MV-4-11 (cell line): ENCODE measurements around the gene PLEKHM3.
"Not testable (repeated sequence)": the region's sequence is repeated elsewhere in the genome, so short reads cannot be mapped to it uniquely, and the experiment has no call there.

ENCODE experiments used
- DNase-seq: peaks from one replicate; lab custom pipeline; 2025; lab: John Stamatoyannopoulos, UW

Gene PLEKHM3

DNA sequence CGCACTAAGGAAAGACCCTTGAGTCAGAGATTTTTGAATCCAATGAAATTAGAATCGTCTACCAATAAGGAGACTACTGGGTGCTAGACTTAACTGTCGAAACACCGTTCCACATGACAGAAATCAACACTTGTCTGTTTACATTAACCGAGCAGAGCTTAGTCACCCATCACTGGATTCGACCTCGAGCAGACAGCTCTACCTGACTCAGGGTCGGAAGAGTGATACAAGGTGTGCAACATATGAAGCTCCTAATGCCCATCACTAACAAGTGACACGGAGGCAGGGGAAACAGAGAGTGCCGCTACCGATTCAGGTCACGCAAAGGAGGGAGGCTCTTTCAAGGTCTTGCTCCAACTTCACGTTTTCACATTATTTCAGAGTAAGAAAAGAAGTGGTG, 201.5 kb downstream of the PLEKHM3 start:
- no peak for DNase-seq

DNA sequence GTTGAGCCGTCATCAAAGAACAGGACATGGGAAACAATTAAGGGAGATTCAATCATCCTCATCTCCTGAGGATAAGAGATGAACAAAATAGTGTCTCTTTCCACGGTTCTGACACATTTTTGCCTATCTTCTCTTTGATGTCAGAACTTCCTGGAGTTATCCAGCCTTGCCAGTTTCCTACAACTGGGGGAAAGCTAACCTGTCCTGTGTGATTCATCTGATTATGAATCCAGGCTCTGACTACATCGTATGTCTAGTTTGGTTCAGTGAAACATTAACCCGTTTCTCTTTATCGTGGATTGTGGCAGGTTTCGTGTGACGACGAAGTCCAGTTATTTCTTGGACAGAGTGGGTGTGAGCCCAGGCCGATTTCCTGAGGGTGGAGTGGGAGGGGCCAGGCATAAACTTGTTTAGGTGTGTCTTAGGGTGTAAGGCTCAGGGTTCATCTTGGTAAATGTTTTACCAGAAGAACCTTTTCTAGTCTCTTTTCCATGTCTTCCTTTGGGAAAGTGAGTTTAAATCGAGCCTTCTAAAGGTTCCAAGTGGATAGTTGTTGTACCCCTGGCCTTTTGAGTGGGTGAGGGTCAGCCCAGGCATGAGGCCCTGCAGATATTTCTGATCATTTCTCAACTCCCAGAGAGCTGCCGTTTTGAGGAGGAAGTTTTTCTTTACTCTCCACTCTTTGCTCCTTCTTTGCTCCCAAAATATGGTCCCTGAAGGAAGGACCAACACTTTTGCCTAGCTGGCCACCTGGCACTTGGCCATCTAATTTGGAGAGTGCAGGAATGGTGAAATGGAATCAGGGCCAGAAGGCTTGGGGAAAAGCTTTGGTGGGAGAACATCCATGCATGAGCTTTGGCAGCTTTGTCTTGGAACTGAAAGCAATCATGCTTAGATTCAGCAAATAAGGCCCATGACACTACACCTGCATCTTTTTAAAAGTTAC, 205.2 kb downstream of the PLEKHM3 start:
- no peak for DNase-seq

DNA sequence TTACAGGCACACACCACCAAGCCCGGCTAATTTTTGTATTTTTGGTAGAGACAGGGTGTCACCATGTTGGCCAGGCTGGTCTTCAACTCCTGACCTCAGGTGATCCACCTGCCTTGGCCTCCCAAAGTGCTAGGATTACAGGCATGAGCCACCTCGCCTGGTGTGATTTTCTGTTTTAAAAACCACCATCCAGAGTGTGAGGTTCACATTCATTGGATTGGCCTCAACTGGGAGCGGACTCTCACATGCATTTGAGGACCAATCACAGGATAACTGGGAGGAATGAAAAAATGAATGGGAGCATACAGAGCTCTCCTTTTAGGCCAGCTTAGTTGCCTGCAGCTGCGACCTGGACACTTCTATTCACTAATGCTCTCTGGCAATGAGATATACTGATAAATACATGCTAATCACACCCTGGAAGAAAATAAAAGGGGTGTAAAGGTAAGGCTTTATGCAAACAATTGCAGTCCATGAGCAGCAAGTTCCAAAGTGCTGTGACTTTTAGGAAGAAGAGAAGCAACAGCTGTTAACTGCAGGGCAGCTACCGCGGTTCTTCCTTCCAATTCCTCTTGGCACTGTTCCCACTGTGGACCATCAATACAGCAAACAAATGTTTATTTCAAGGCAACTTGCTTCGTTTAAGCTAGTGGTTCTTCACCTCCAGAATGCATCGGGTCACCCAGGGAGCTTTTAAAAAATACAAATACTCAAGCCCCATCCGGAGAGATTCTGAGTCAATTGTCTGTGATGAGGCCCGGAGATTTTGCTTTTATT, 206.1 kb downstream of the PLEKHM3 start:
- no peak for DNase-seq

DNA sequence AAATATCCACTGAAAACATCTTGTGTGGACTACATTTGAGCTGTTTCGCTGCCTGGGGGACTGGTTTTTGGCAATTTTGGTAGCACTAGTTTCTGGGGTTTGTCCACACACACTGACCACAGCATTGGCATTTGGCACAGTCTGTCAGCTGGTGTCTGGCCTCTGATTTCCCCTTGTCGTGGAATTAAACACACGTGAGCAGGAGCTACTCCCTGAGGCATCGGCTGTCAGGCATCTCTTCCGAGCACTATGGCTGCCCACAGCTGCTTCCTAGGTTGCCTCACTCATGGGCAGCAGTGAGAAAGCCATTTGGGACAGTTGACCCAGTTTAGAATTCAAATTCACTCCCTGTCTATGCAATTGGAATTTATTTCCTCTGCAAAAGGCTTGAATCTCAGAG, 208.8 kb downstream of the PLEKHM3 start:
- DNase-seq = no peak

DNA sequence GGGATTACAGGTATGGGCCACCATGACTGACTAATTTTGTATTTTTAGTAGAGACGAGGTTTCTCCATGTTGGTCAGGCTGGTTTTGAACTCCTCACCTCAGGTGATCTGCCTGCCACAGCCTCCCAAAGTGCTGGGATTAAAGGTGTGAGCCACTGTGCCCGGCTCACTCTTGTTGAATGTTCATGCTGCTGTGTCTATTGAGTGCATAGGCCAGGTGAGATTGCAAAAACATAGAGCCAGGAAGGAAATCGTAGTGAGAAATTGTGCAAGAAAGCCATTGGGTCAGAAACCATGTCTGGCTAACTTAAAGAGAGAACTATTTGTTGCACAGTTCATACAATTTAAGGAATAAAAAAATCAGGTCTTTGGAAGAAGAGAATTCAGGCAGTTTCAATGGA, 210.1 kb downstream of the PLEKHM3 start:
- no peak for DNase-seq

DNA sequence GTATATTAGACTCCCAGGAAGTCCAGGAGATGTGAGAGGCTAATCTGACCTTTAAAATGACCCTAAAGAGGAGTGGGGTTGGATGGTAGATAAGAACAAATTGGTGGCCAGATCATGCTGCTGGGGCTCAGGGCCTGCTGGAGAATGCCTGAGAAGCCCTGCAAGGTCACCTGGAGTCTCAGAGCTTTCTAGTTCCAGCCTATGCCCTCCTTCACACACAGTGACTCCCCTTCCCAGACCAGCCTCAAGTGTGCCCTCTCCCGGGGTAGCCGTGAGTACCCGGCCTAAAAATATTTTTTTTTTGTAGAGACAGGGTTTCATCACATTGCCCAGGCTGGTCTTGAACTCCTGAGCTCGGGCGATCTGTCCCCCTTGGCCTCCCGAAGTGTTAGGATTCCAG, 211.4 kb downstream of the PLEKHM3 start:
- no peak for DNase-seq

DNA sequence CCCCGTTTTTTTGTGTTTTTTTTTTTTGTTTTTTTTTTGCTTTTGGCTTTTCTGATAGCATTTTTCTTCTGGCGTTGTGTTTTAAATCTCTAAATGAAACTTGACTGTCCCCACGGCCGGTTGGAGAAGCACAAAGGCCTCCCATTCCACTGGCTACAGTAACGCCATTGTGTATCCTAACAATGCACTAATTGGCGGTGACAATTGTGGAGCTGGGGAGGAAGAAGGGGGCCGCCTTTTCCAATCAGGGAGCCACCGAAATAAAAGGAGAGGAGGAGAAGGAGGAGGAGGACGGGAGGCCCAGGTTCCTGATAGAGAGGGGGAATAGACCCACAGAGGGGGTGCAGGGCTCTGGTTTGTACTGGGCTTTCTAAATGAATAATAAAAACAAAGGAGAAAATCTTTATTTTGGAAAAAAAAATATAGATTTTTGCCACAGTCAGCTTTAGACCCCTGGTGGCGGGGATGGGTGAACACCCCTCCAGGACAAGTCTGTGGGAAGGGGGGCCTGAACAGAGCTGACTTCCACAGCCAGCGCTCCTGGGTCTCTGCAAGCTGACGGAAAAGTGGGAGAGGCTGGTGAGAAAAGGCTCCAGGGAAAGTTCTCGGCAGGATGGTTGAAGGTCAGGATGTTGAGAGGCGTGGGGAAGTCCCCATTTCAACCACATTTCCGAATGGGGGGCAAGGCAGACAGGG, 212.0 kb downstream of the PLEKHM3 start:
- DNase-seq = no peak

DNA sequence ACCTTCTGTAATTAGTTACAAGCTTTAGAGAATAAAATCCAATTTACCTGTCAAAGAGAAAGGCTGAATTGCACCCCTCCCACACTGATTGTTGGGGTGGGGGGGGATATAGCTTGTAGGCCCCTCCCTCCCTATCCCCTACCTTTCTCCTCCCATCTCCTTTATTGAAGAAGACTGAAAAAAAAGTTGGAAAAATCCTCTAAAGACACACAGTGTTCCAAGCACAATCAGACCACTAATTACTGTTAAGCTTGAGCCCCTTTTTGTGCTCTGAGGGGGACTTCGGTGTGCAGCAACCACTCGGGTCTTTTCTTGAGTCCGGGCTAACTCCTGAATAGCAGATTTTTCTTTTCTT, 212.6 kb downstream of the PLEKHM3 start:
- DNase-seq = no peak

DNA sequence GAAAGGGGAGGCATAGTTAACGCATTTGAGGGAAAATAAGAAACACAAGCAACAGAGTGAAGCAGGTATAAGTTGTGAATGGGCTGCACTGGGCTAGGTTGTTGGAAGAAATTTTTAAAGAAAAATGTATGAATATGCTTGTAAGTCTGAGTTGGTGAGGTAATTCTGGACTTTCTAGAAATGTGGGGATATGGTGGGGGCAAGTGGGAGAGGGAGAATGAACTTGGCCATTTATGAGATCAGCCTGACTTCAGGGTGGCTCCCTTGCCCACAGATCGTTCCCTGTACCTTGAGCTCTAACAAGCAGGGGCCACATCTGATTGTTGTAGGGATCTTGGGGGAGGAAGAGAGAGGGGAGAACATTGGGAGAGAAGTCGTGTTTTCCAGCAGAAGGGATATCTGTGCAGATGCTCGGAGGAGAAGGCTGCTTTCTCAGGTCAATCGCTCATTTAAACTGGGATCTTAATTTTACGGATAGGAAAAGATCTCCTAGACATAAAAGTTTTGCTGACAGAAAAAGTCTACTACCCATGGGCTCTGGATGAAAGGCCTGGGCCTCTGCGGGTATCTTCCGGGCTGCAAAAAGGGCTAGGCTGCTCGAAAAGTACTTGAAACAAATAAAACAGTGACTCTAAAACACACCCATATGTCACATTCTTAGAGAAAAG, 213.1 kb downstream of the PLEKHM3 start:
- no peak for DNase-seq

DNA sequence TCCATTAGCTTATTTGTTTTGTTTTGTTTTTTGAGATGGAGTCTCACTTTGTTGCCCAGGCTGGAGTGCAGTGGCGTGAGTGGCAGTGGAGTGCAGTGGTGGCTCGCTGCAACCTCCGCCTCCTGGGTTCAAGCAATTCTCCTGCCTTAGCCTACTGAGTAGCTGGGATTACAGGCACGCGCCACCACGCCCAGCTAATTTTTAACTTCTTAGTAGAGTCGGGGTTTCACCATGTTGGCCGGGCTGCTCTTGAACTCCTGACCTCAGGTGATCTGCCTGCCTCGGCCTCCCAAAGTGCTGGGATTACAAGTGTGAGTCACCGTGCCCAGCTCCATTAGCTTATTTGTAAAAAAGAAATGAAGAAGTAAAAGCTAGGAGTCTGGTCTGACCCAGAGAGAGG, 213.7 kb downstream of the PLEKHM3 start:
- not testable (repeated sequence) for DNase-seq

DNA sequence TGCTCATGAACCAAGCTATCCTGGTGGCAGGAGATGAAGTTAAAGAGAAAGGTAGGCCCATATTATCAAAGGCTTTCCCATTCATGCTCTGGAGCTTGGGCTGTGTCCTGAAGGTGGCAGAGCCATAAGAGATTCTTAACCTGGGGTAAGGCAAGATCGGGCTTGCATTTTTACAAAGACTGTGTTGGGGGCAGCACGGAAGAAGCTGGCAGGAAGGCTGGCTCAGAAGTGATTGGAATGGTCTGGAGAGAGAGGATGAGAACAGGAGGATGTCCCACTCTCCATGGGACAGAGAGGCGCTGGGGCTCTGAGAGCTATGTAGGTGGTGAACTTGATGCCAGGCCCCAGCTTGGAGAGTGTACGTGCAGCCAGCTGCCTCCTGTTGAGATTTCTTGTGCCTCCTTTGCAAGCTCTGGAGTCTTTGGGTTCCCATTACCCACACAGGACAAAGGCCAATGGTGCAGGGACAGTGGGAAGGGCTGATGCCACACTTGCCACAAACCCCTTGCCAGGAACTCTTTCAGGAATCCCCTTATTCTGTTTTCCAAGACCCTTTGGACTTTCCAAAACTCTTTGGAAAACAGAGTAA, 215.0 kb downstream of the PLEKHM3 start:
- no peak for DNase-seq

DNA sequence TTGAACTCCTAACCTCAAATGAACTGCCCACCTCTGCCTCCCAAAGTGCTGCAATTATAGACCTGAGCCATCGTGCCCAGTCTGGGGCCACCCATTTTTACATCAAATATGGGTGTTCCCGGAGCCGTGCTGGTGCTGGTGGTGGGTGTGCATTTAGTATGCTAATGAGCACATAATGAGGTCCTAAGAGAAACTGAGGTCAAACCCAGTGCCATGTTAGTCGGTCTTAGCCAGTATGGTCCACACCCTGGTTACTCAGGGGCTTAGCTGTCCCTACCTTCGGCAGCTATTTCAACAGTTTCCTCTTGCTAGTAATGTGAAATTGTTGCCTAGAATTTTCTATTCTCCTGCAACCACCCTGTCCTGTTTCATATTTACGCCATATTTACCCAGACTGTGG, 217.2 kb downstream of the PLEKHM3 start:
- DNase-seq = no peak

DNA sequence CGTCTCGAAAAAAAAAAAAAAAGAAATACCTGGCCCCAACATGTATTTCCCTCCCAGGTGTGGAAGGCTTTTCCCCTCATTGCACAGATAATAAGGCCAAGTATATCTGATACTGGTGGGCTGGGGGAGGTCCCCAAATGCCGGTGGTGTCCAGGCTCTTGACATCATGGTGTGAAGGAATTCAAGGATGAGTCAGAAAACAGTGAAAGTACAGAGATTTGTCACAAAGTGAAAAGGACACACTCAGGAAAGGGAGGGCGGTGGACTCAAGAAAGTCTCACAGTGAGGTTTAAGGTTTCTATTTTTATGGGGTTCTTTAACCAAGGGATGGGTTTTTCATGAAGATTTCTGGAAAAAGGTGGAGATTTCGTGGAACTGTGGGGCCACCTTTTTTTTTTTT, 217.8 kb downstream of the PLEKHM3 start:
- DNase-seq = no peak

DNA sequence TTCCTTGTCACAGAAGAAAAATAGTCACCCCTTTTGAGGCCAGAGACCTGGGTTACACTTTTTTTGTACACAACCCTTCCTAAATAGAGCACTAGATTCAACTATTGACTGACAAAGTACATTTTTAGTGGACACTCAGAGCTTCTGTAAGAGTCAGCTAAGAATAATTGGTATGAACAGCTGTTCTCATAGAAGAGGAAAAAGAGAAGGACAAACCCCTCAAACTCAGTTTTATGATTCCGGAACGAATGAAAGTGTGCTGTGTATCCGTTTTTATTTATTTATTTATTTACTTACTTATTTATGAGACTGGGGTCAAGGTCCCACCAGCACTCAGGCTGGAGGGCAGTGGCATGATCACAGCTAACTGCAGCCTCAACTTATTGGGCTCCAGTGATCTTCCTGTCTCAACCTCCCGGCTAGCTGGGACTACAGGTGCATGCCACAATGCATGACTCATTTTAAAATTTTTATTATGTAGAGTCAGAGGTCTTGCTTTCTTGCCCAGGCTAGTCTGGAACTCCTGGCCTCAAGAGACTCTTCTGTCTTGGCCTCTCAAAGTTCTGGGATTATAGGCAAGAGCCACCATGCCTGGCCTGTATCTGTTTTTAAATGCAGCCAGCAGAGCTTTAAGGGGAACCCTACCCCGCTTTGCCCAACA, 219.6 kb downstream of the PLEKHM3 start:
- DNase-seq = no peak

DNA sequence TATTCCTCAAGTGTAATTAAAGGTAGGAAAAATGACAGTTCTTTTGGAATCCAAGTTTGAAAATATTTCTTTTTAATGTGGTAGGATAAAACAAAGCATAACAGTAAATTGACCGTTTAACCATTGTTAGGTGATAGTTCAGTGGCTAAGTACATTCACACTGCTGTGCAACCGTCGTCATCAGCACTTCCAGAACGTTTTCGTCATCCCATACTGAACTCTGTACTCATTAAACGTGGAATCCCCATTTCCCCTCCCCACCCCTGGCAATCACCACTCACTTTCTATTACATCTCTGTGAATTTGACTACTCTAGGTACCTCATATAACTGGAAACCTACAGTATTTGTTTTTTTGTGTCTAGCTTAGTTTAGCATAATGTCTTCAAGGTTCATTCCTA, 222.7 kb downstream of the PLEKHM3 start:
- DNase-seq = no peak

DNA sequence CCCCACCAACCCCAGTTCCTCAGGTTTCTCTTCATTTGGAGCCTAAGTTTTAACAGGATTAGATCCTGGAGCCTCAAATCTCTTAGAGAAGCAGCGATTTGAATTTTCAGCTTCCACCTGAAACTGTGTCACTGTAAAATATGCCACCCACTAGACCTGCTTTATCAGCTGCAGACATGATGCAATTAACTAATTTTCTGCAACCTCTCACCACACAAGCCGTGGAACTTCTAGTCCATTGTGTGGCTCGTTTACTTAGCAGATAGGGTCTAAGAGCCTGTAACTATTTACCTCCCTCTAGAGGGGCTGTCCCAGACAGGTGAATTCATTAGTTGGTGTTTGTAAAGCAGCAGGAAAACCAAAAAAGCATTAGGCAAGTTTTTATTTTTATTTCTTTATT, 224.1 kb downstream of the PLEKHM3 start:
- no peak for DNase-seq

DNA sequence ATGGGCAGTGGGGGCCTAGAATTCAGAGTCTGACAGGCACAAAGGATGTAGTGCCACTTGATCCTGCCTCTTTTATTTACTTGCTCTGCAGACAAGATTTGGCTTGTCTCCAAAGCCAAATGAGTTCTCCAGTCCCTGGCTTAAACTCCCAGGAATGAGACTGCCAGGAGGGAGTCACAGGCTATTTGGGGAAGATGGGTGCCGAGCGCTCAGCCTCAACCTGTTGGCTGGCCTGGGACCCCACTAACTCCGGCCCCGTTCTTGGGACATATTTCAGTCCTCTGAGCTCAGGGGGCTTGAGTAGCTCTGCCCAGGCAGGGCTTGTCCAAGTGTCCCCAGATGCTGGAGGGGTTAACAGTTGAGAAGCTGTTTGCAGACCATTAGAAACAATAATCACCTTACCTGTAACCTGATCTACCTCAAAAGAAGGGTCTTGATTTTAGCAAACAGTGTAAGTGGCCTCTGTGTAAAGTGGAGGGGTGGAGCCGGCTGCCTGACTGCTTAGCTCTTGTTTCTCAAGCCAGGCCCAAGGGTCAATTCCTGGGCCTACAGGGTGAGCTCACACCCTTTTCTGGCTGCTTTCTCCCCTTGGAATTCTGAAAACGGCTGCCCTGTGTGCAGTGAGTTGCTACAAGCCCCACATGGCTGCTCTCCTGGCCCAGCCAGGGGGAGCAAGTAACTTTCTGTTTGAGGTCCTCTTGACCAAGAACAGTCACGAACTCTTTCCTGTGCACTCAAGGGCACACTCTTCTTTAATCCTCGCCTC, 228.6 kb downstream of the PLEKHM3 start:
- no peak for DNase-seq

DNA sequence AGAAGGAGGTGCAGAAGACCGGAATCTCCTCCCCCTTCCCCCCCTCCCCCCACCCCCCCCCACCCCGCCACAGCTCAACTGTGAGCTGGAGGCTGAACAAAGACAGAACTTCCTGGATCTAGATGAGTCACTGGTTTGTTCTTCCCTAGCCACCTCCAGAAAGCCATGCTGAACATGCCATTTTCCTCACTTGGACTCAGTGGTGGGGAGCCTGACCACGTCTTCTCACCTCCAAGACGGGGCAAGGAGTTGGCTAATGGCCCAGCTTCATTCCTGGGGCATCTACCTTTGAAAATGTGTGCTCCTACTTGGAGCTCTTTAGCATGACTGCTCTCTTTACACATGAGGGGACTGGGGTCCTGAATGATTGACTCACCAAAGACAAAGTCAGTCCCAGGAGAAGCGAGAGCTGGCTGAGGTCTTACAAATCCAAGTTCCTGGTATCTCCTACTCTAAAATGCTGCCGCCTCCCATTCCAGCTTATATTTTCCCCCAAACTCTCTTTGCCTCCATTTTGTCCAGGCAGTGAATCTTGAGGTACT, 233.0 kb downstream of the PLEKHM3 start:
- DNase-seq = peak; percentile 76

DNA sequence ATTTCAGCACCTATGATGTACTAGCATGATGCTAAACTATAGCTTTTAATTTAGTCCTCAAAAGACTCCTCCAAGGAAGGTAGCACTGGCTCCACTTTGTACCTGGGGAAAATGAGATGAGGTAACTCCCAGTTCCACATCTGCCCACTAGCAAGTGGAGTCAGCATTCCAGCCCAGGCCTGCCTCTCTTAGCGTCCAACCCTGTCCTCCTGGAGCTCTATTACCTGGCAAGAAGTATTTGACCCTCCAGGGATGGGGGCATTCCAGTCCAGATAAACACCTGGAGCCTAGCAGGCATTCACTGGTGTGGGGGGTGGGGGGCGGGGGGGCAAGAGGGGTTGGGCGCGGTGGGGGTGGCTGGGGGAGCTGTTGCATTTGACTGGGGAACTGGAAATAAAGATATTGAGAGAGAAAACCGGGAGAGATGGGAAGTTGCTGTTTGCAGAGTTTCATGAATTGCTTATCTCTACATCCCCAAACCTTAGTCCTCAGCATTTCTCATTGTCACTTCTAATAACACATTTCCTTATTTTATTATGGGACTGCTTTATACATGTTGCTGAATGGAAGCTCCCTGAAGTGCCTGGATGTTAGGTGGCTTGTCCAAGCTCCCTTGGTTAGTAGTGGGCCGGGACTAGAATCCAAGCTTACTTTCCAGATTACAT, 233.6 kb downstream of the PLEKHM3 start:
- DNase-seq = no peak

DNA sequence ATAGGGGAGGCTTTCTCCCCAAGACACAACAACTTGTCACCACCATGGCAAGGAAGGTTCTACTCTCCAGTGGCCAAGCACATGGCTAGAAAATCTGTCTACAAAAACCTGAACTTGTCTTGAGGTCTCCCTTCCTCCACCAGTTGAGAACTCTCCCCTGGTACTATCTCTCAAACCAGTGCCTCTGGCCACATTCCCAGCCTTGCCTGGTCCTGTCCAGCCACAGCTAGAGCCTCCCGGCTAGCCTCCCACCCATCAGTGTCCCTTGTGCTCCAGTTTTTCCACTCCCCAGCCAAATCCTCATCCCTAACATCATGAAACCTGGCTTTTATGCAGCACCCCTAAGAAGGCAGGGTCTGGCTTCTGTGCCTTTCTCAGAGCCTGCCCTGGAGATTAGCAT, 234.4 kb downstream of the PLEKHM3 start:
- DNase-seq = no peak
